SK-N-SH treated with all-trans-retinoic acid at 6 μM for 48 hours (cell line): ENCODE data around the gene TIMP4.

ENCODE experiments used
- ATAC-seq: fragments of 200-7000 bp; cut with Tn5 transposase; 3 replicates; pipeline ENCODE4 v1.9.1; 2020; ENCODE audit warnings: mild to moderate bottlenecking, moderate library complexity
- BACH2 ChIP-seq: fragments of 250-450 bp; sonication (Bioruptor Pico); IDR thresholded peaks from 2 replicates; pipeline ENCODE4 v1.9.0; 2021; ENCODE audit warnings: mild to moderate bottlenecking, borderline replicate concordance
- CSDC2 ChIP-seq: fragments of 250-450 bp; sonication (Bioruptor Pico); IDR thresholded peaks from 2 replicates; pipeline ENCODE4 v1.5.0; 2020; ENCODE audit warnings: mild to moderate bottlenecking, moderate library complexity
- CSRNP3 ChIP-seq: fragments of 250-450 bp; sonication (Bioruptor Pico); IDR thresholded peaks from 2 replicates; pipeline ENCODE4 v1.5.1; 2021; ENCODE audit warnings: mild to moderate bottlenecking, moderate library complexity
- ESRRG ChIP-seq: fragments of 250-450 bp; sonication (Bioruptor Pico); IDR thresholded peaks from 2 replicates; pipeline ENCODE4 v1.6.1; 2021; ENCODE audit warnings: mild to moderate bottlenecking
- GLIS3 ChIP-seq: fragments of 250-450 bp; sonication (Bioruptor Pico); IDR thresholded peaks from 2 replicates; pipeline ENCODE4 v1.5.0; 2020; ENCODE audit warnings: mild to moderate bottlenecking, moderate library complexity
- OSR1 ChIP-seq: fragments of 250-450 bp; sonication (Bioruptor Pico); IDR thresholded peaks from 2 replicates; pipeline ENCODE4 v1.8.0; 2022; ENCODE audit warnings: moderate library complexity, mild to moderate bottlenecking, inconsistent platforms
- PPARA ChIP-seq: fragments of 250-450 bp; sonication (Bioruptor Pico); IDR thresholded peaks from 2 replicates; pipeline ENCODE4 v1.5.0; 2020; ENCODE audit warnings: mild to moderate bottlenecking, borderline replicate concordance
- RARB ChIP-seq: fragments of 250-450 bp; sonication (Bioruptor Pico); IDR thresholded peaks from 2 replicates; pipeline ENCODE4 v1.8.0; 2021; ENCODE audit warnings: mild to moderate bottlenecking, moderate library complexity
- SNAI2 ChIP-seq: fragments of 250-450 bp; sonication (Bioruptor Pico); IDR thresholded peaks from 2 replicates; pipeline ENCODE4 v1.5.0; 2020; ENCODE audit warnings: mild to moderate bottlenecking, moderate library complexity
- TCF4 ChIP-seq: fragments of 250-450 bp; sonication (Bioruptor Pico); IDR thresholded peaks from 2 replicates; pipeline ENCODE4 v1.8.0; 2021; ENCODE audit warnings: mild to moderate bottlenecking, moderate library complexity, borderline replicate concordance
- TOX ChIP-seq: fragments of 250-450 bp; sonication (Bioruptor Pico); IDR thresholded peaks from 2 replicates; pipeline ENCODE4 v1.8.0; 2021; ENCODE audit warnings: mild to moderate bottlenecking, moderate library complexity, borderline replicate concordance
- TSHZ2 ChIP-seq: fragments of 250-450 bp; sonication (Bioruptor Pico); IDR thresholded peaks from 2 replicates; pipeline ENCODE4 v1.5.0; 2020; ENCODE audit warnings: mild to moderate bottlenecking, moderate library complexity
- ZC3H10 ChIP-seq: fragments of 250-450 bp; sonication (Bioruptor Pico); IDR thresholded peaks from 2 replicates; pipeline ENCODE4 v1.5.1; 2021; ENCODE audit warnings: mild to moderate bottlenecking, moderate library complexity
- ZFP30 ChIP-seq: fragments of 450-650 bp; formaldehyde crosslinking; IDR thresholded peaks from 2 replicates; pipeline ENCODE4 v1.5.0; 2022; ENCODE audit warnings: mild to moderate bottlenecking, moderate library complexity
- ZNF565 ChIP-seq: fragments of 450-650 bp; formaldehyde crosslinking; conservative IDR thresholded peaks from 2 replicates; pipeline ENCODE4 v1.5.0; 2020; ENCODE audit warnings: low read depth, mild to moderate bottlenecking, moderate library complexity
- ZNF70 ChIP-seq: fragments of 450-650 bp; formaldehyde crosslinking; IDR thresholded peaks from 2 replicates; pipeline ENCODE4 v1.5.0; 2020; ENCODE audit warnings: mild to moderate bottlenecking, moderate library complexity
- ZNF8 ChIP-seq: fragments of 450-650 bp; formaldehyde crosslinking; IDR thresholded peaks from 2 replicates; pipeline ENCODE4 v1.5.0; 2020; ENCODE audit warnings: mild to moderate bottlenecking, moderate library complexity
- TF ChIP-seq, protein P1 (sequence below): fragments of 250-450 bp; sonication (Bioruptor Pico); IDR thresholded peaks from 2 replicates; pipeline ENCODE4 v1.8.0; 2020; ENCODE audit warnings: mild to moderate bottlenecking, moderate library complexity, borderline replicate concordance
- TF ChIP-seq, protein P2 (sequence below): fragments of 250-450 bp; sonication (Bioruptor Pico); IDR thresholded peaks from 2 replicates; pipeline ENCODE4 v1.5.1; 2020; ENCODE audit warnings: low read depth, mild to moderate bottlenecking, moderate library complexity
- TF ChIP-seq, protein P3 (sequence below): fragments of 250-450 bp; sonication (Bioruptor Pico); IDR thresholded peaks from 2 replicates; pipeline ENCODE4 v1.8.0; 2021; ENCODE audit warnings: low read depth, mild to moderate bottlenecking, moderate library complexity, borderline replicate concordance

TIMP4 gene

DNA sequence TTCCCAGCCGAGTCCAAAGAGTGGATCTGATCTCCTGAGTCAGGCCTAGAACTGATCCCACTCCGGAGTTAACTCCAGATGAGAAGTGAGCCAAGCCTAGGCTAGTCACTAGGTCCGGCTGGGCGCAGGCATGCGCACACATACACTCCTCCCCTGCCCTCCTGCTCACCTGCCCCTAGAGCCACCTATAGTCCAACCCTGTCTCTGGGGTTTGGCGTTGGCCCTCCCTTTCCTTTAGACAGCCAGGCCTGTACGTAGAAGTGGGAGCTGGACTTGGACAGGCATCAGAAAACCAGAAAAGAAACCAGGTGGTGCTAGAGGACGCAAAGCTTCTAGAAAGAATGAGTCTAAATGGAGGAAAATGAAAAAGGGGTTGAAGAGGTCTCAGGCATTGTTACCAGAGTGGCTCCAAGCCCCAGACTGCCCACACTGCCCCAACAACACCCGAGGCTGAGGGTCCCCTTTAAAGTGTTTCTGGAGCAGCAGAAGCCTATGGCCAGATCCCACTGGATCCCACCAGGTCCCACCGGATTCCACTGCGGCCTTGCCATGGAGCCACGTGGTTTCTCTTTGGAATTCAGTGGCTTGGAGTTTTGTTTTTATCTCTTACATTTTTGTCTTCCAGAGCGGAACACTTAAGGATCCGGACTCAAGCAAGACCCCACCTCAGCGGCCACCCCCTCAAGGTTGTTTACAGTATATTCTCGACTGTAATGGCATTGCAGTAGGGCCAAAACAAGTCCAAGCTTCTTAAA is 24.2 kb upstream of the TIMP4 start:
- no peak for ATAC-seq
- no peak for TF ChIP-seq OSR1 (CRISPR knock-in tag)
- no peak for TF ChIP-seq ZNF70 (CRISPR knock-in tag)
- no peak for TF ChIP-seq ZNF8 (CRISPR knock-in tag)
- no peak for TF ChIP-seq BACH2 (CRISPR knock-in tag)
- no peak for TF ChIP-seq ZC3H10 (CRISPR knock-in tag)
- no peak for TF ChIP-seq TCF4 (CRISPR knock-in tag)
- TF ChIP-seq SNAI2: no peak
- TF ChIP-seq TOX (CRISPR knock-in tag): no peak
- TF ChIP-seq PPARA: no peak
- TF ChIP-seq CSRNP3: no peak
- TF ChIP-seq RARB: no peak
- TF ChIP-seq ZNF565 (CRISPR knock-in tag): no peak
- TF ChIP-seq, protein P1, sequence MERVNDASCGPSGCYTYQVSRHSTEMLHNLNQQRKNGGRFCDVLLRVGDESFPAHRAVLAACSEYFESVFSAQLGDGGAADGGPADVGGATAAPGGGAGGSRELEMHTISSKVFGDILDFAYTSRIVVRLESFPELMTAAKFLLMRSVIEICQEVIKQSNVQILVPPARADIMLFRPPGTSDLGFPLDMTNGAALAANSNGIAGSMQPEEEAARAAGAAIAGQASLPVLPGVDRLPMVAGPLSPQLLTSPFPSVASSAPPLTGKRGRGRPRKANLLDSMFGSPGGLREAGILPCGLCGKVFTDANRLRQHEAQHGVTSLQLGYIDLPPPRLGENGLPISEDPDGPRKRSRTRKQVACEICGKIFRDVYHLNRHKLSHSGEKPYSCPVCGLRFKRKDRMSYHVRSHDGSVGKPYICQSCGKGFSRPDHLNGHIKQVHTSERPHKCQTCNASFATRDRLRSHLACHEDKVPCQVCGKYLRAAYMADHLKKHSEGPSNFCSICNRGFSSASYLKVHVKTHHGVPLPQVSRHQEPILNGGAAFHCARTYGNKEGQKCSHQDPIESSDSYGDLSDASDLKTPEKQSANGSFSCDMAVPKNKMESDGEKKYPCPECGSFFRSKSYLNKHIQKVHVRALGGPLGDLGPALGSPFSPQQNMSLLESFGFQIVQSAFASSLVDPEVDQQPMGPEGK: no peak
- no peak for TF ChIP-seq TSHZ2 (CRISPR knock-in tag)
- TF ChIP-seq, protein P2, sequence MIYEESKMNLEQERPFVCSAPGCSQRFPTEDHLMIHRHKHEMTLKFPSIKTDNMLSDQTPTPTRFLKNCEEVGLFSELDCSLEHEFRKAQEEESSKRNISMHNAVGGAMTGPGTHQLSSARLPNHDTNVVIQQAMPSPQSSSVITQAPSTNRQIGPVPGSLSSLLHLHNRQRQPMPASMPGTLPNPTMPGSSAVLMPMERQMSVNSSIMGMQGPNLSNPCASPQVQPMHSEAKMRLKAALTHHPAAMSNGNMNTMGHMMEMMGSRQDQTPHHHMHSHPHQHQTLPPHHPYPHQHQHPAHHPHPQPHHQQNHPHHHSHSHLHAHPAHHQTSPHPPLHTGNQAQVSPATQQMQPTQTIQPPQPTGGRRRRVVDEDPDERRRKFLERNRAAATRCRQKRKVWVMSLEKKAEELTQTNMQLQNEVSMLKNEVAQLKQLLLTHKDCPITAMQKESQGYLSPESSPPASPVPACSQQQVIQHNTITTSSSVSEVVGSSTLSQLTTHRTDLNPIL (CRISPR knock-in tag): no peak
- TF ChIP-seq, protein P3, sequence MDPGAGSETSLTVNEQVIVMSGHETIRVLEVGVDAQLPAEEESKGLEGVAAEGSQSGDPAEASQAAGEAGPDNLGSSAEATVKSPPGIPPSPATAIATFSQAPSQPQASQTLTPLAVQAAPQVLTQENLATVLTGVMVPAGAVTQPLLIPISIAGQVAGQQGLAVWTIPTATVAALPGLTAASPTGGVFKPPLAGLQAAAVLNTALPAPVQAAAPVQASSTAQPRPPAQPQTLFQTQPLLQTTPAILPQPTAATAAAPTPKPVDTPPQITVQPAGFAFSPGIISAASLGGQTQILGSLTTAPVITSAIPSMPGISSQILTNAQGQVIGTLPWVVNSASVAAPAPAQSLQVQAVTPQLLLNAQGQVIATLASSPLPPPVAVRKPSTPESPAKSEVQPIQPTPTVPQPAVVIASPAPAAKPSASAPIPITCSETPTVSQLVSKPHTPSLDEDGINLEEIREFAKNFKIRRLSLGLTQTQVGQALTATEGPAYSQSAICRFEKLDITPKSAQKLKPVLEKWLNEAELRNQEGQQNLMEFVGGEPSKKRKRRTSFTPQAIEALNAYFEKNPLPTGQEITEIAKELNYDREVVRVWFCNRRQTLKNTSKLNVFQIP (CRISPR knock-in tag): no peak
- TF ChIP-seq, all 23 proteins: peak for 0

- no peak for ATAC-seq
- TF ChIP-seq CSDC2 (CRISPR knock-in tag) (no peak), ZNF8 (CRISPR knock-in tag) (no peak), ZNF565 (CRISPR knock-in tag) (no peak), ZFP30 (no peak), OSR1 (CRISPR knock-in tag) (no peak), ZNF70 (CRISPR knock-in tag) (no peak), RARB (no peak), ESRRG (CRISPR knock-in tag) (no peak), ZC3H10 (CRISPR knock-in tag) (no peak), PPARA (no peak)
- TF ChIP-seq, all 23 proteins: peak for 0
Observed at GRCh38 chr3:12181806-12182205, 23.1 kb upstream of the TIMP4 start.

GRCh38 chr3:12181301-12181700 is 22.6 kb upstream of the TIMP4 start:
- TF ChIP-seq ESRRG (CRISPR knock-in tag) (no peak), TSHZ2 (CRISPR knock-in tag) (no peak), GLIS3 (CRISPR knock-in tag) (no peak), ZC3H10 (CRISPR knock-in tag) (no peak), TCF4 (CRISPR knock-in tag) (no peak)
- no peak for ATAC-seq
